Mammary epithelial cell (primary cell): Measurements from ENCODE around the gene EGFL8.

Experiments
- CTCF ChIP-seq, 2 donors: IDR thresholded peaks in 1 of 2; conservative IDR thresholded peaks in 1 of 2; 2 replicates each; pipeline ENCODE4 v1.5.1; 2011 to 2012; ENCODE audit warnings: inconsistent platforms in 2 of 2, low read length in 2 of 2, mild to moderate bottlenecking in 2 of 2, control low read depth in 1 of 2, low read depth in 1 of 2; ENCODE audit not compliant: insufficient read depth in 1 of 2; ENCODE audit errors: extremely low read depth in 1 of 2
- EZH2 ChIP-seq: IDR thresholded peaks from 2 replicates; pipeline ENCODE4 v1.6.1; 2012; ENCODE audit warnings: low read length, inconsistent platforms, borderline replicate concordance

- no peak for TF ChIP-seq CTCF (conservative IDR thresholded peaks at IDR 0.05 in 1 of 2, IDR thresholded peaks at IDR 0.05 in 1 of 2; ENCODE audit: extremely low read depth in 1 of 2, insufficient read depth in 1 of 2, low read depth in 1 of 2, low read length in 2 of 2)
- no peak for TF ChIP-seq EZH2
Measured at GRCh38 chr6:32147401-32148132, 16.8 kb upstream of the EGFL8 start.
